Measurements from ENCODE around the gene RBBP4.

- TF ChIP-seq EZH2 (optimal IDR thresholded peaks at IDR 0.05; ENCODE audit: low read depth, low read length) (no peak), CTCF (IDR thresholded peaks at IDR 0.05; ENCODE audit: low read length) (no peak), EZH2phosphoT487 (IDR thresholded peaks at IDR 0.05; ENCODE audit: low read length) (no peak)
Observed at GRCh38 chr1:32724678-32725614, 73.9 kb downstream of the RBBP4 start.
